NCI-H1105 (cell line): ENCODE results near the gene PROKR1.

Experiments used
- DNase-seq: peaks from one replicate; lab custom pipeline; 2025; lab: John Stamatoyannopoulos, UW

The PROKR1 gene

GRCh38 chr2:68698567-68699377 is 55.4 kb downstream of the PROKR1 start:
- peak; percentile 86 for DNase-seq

GRCh38 chr2:68700560-68700959 is 57.2 kb downstream of the PROKR1 start:
- no peak for DNase-seq

- no peak for DNase-seq
Measured at GRCh38 chr2:68706637-68707036, 63.3 kb downstream of the PROKR1 start.
